Subcutaneous adipose tissue (tissue), 4 donors: Measurements from ENCODE around the gene BICC1. TPM values are rescaled to one million over a fixed set of nuclear protein-coding genes. Genes with fewer than 3 reads are reported as not detected.

ENCODE experiments used
- total RNA-seq, 4 donors: library from RNA; depleted of rRNA; stranded (reverse); fragments of >200 nt; gene quantifications; one replicate each; pipeline ENCODE4 v1.1.0, GENCODE V29; 2016
- TF ChIP-seq, protein P1 (sequence below): fragments of 450-650 bp; IDR thresholded peaks from one replicate; pipeline ENCODE4 v1.5.1; 2016; ENCODE audit warnings: low read depth, mild to moderate bottlenecking, control low read depth, antibody characterized with exemption, moderate library complexity

Gene BICC1
- total RNA-seq, 4 donors from 2014 or later, result 17.9 to 26.0 (median 23.0) TPM

DNA sequence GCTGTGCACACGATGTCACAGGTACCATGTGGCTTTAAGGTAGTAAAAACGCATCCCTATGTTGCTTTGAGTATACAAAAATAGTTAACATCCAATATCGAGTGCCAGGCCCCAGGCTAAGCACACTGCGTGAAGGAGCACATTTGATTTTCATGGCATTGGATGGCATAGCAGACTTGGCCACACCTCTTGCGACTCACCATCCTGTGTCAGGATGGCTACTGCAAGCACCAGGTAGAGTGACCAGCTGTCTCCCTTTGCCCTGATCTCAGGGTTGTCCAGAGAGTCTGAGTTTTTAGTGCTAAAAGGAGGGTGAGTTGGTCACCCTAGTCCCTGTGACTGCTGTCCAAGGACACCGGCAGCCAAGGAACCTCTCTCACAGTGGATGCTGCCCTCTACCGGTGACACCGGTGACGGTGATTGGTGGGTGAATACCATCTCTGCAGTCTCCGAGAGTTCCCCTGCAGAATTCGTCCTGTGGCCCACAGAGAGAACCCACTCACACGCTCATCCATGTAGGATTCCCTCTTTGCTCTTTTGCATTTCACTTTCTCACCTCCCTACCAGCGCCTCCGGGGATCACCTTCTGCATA is 76.1 kb downstream of the BICC1 start:
- TF ChIP-seq, protein P1, sequence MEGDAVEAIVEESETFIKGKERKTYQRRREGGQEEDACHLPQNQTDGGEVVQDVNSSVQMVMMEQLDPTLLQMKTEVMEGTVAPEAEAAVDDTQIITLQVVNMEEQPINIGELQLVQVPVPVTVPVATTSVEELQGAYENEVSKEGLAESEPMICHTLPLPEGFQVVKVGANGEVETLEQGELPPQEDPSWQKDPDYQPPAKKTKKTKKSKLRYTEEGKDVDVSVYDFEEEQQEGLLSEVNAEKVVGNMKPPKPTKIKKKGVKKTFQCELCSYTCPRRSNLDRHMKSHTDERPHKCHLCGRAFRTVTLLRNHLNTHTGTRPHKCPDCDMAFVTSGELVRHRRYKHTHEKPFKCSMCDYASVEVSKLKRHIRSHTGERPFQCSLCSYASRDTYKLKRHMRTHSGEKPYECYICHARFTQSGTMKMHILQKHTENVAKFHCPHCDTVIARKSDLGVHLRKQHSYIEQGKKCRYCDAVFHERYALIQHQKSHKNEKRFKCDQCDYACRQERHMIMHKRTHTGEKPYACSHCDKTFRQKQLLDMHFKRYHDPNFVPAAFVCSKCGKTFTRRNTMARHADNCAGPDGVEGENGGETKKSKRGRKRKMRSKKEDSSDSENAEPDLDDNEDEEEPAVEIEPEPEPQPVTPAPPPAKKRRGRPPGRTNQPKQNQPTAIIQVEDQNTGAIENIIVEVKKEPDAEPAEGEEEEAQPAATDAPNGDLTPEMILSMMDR, result no peak

DNA sequence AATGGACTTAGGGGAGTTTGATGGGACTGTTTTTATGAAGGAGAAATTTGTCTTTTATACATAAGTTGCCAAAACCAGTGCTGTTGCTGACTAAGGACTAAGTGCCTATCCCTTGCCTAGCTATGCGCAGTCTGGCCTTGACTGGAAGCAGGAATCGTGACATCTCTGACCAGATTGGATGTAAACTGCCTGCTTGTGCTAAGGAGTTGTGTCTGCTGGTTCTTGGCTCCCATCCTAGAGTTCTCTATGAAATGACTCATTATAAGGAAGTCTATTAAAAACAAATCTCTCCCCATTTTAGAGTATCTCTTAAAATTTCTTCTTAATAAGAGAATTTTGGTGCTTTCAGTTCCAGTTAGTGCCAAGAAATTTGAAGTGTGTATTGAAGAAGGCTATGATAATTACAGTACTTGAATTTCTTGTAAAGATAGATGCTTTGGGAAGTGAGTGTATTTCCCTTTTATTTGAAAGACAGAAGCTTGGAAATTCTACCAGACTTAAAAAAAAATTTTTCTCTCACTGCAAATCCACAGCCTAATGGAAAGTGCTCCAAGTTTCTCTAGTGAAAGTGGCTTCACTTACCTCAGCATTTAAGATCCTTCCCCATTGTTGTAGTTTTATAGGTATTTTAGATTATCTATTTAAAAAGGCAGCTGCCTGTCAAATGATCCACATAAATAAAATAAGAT is 77.6 kb downstream of the BICC1 start:
- TF ChIP-seq, protein P1, result no peak

DNA sequence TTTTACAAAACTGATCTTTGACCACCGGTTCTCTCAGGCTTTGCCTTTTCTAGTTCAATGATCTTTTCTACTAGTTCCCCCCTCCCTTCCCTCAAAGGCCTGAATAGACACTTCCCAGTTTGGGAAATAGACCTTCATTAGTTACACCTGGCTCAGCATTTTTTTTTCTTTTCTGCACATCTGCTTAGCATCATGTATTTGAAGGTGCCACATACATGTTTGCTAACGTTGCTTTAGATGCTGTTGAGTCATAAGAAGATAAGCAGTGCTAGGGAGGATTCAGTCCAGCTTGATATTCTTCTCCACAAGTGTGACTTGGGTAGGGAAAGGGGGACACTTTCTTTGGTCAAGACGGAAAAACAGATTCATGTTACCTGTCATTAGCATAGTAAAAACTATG is 78.3 kb downstream of the BICC1 start:
- TF ChIP-seq, protein P1, result no peak

DNA sequence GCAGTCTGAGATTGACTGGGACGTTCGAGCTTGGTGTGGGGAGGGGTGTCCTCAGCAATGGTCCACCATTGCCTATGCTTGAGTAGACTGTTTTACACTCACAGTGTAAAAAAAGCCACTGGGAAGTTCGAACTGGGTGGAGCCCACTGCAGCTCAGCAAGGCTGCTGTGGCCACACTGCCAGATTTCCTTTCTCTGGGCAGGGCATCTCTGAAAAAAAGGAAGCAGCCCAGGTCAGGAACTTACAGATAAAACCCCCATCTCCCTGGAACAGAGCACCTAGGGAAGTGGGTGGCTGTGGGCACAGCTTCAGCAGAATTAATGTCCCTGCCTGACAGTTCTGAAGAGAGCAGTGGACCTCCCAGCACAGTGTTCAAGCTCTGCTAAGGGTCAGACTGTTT is 80.3 kb downstream of the BICC1 start:
- TF ChIP-seq, protein P1, result no peak

DNA sequence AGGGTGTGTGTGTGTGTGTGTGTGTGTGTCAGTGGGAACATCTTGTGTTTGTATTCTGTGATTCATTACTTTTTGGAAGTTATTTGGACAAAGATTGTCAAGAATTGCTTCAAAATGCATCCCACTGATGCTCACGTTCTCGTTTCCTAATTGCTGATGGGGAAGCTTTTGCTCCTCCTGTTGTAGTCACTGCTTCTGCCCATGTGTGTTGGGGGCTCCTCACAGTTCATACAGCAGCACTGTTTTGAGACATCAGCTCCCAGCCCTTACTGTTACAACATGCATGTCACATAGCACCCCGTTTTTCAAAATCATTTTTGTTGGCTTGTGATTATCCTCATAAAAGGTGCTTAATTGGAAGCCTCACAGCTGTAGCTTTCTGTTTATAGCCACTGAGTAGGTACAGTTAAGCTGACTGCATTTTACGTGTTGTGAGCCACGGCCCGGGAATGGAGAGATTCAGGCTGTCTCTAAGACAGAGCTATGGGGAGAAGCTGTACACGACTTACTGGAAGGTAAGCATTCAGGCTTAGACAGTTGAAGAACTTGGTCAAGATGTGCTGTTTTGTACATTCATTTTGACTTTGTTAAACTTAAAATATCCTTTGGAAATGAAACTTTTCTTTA is 87.4 kb downstream of the BICC1 start:
- TF ChIP-seq, protein P1, result no peak

DNA sequence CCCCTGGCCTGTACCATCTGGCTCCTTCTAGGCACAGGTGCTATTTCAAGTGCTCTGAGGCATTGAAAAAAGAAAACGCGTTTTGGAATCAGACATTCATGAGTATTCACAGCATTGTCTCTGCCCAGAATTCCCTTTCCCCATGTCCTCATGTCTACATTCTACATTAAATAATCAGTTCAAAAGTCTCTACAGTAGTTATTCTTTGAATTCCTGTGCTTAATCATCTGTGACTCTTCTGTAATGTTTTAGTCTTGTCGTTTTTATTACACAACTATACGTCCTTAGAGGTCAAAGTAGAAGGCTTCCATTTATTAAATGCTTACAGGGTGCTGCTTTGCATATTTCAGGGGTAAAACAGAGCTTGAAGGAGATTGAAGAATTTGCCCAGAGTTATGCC is 95.7 kb downstream of the BICC1 start:
- TF ChIP-seq, protein P1, result no peak

DNA sequence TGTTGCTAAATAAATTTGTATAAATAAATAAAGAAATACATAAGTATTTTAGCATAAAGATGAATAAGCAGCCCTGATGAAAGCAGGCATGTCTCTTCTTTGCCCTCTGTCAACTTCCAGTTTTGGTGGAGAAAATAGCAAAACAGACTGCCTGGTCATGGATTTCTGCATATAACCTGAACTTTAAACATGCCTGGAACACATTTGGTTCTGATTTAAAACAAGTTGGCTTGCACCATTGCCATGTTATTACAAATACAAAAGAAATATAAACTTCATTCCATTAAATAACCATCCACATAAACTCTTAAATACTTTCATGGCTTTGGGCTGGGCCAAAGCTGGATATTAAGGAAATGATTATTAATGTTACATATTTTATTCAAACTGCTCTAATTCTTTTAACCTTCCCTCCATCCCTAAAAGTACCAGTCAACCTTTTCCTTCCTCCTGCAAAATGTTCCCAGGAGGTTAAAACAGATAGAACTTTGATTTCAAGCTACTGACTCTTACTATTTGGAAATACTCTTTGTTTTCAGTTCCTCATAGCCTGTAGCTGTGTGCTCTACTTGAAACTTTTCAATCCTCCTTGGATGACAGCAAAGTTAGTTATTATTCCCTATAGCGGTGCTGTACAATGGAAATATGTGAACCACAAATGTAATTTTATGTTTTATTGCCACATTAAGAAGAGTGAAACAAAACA is 96.3 kb downstream of the BICC1 start:
- TF ChIP-seq, protein P1, result no peak
